DND-41 (cell line): ENCODE results near the gene MS4A14.

Source experiments
- EZH2 ChIP-seq: IDR thresholded peaks from 3 replicates; pipeline ENCODE4 v1.6.1; 2012; ENCODE audit warnings: borderline replicate concordance, low read depth, mild to moderate bottlenecking, moderate library complexity, low read length, inconsistent platforms; ENCODE audit not compliant: severe bottlenecking
- TF ChIP-seq, protein P1 (sequence below): IDR thresholded peaks from 2 replicates; pipeline ENCODE4 v1.5.1; 2012; ENCODE audit warnings: borderline replicate concordance, low read length, moderate library complexity, mild to moderate bottlenecking; ENCODE audit not compliant: poor library complexity, severe bottlenecking; ENCODE audit errors: extremely low read depth

DNA sequence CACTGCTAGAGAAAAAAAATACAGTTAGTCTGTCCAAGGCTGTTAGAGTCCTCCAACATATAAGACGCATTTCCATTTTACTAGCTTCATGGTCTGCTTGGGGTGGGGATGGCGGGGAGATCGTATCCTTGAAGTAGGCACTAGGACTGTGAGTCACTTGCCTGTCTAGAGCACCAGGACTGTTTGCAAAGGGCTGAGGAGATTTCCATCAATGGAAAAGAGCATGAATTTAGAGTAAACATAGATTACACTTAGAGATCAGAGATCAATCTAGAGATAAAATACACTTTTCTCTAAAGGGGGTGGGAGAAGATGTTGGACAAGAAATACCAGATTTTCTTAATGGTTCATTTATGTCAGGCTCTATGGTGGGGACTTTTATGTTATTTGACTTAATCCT, 19.7 kb upstream of the MS4A14 start:
- TF ChIP-seq EZH2 = no peak
- TF ChIP-seq, protein P1, sequence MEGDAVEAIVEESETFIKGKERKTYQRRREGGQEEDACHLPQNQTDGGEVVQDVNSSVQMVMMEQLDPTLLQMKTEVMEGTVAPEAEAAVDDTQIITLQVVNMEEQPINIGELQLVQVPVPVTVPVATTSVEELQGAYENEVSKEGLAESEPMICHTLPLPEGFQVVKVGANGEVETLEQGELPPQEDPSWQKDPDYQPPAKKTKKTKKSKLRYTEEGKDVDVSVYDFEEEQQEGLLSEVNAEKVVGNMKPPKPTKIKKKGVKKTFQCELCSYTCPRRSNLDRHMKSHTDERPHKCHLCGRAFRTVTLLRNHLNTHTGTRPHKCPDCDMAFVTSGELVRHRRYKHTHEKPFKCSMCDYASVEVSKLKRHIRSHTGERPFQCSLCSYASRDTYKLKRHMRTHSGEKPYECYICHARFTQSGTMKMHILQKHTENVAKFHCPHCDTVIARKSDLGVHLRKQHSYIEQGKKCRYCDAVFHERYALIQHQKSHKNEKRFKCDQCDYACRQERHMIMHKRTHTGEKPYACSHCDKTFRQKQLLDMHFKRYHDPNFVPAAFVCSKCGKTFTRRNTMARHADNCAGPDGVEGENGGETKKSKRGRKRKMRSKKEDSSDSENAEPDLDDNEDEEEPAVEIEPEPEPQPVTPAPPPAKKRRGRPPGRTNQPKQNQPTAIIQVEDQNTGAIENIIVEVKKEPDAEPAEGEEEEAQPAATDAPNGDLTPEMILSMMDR = no peak
